Measurements from ENCODE around the gene PLCB4.

Gene PLCB4

GRCh38 chr20:9280666-9281065, 211.8 kb downstream of the PLCB4 start:
- no peak overlapping the region for H3K4ac ChIP-seq (ENCODE audit: low read length)
- H3K4me1 ChIP-seq (ENCODE audit: control insufficient read depth in 2 of 2, insufficient read depth in 1 of 2, low read depth in 1 of 2, low read length in 2 of 2), result peaks cover 6 to 16% of the 10 kb centered on the region in 2 donors
- no peaks in the 10 kb centered on the region for H3K36me3 ChIP-seq (replicated peaks in 1 of 2; ENCODE audit: control insufficient read depth in 2 of 2, insufficient read depth in 2 of 2, low read length in 2 of 2)
- no peak overlapping the region for H2BK5ac ChIP-seq (ENCODE audit: low read length)
- H3K79me1 ChIP-seq (ENCODE audit: low read depth, low read length), result no peaks in the 10 kb centered on the region
- H2BK15ac ChIP-seq (ENCODE audit: low read length), result no peak overlapping the region
- H2BK120ac ChIP-seq (ENCODE audit: low read depth, low read length), result no peak overlapping the region
- no peak overlapping the region for H2AFZ ChIP-seq (ENCODE audit: low read length)
- H3K4me2 ChIP-seq (ENCODE audit: insufficient read depth, low read length, poor library complexity, severe bottlenecking), result no peak overlapping the region
- H2AK5ac ChIP-seq (ENCODE audit: low read depth, low read length), result no peak overlapping the region
- H4K91ac ChIP-seq (ENCODE audit: low read depth, low read length, poor library complexity), result no peak overlapping the region
- WGBS, 2 donors (ENCODE audit: extremely low coverage in 2 of 2, insufficient read length in 2 of 2, insufficient replicate concordance in 1 of 2), result no CpG with 5 or more reads among the region's 5 CpGs
- DNase-seq (ENCODE audit: low spot score), result no peak
- H2BK12ac ChIP-seq (ENCODE audit: low read length), result no peak overlapping the region
- no peaks in the 10 kb centered on the region for H3K27me3 ChIP-seq (ENCODE audit: control insufficient read depth in 3 of 3, insufficient read depth in 3 of 3, low read depth in 1 of 3, low read length in 3 of 3)
- no peaks in the 10 kb centered on the region for H3K9me3 ChIP-seq (replicated peaks in 1 of 2; ENCODE audit: control insufficient read depth in 2 of 2, insufficient read depth in 1 of 2, low read depth in 1 of 2, low read length in 2 of 2)
- no peak overlapping the region for H3K14ac ChIP-seq (ENCODE audit: low read length)
- no peak overlapping the region for H4K8ac ChIP-seq (ENCODE audit: low read depth, low read length)
- peak overlapping the region; percentile 2 for H3K27ac ChIP-seq (replicated peaks; ENCODE audit: low read length)
- H3K23ac ChIP-seq (ENCODE audit: low read depth, low read length, poor library complexity), result no peak overlapping the region
- H3K9ac ChIP-seq (ENCODE audit: low read depth, low read length, poor library complexity), result no peak overlapping the region
- no peak overlapping the region for H3K4me3 ChIP-seq (ENCODE audit: low read length in 2 of 2)
- H3K18ac ChIP-seq (ENCODE audit: low read length), result no peak overlapping the region

- no peak overlapping the region for H2AK5ac ChIP-seq (ENCODE audit: low read depth, low read length)
- H3K4me2 ChIP-seq (ENCODE audit: insufficient read depth, low read length, poor library complexity, severe bottlenecking), result no peak overlapping the region
- H3K36me3 ChIP-seq (replicated peaks in 1 of 2; ENCODE audit: control insufficient read depth in 2 of 2, insufficient read depth in 2 of 2, low read length in 2 of 2), result no peaks in the 10 kb centered on the region
- no peaks in the 10 kb centered on the region for H3K27me3 ChIP-seq (ENCODE audit: control insufficient read depth in 3 of 3, insufficient read depth in 3 of 3, low read depth in 1 of 3, low read length in 3 of 3)
- no peak overlapping the region for H3K14ac ChIP-seq (ENCODE audit: low read length)
- no peak overlapping the region for H3K9ac ChIP-seq (ENCODE audit: low read depth, low read length, poor library complexity)
- H3K79me1 ChIP-seq (ENCODE audit: low read depth, low read length), result no peaks in the 10 kb centered on the region
- H3K18ac ChIP-seq (ENCODE audit: low read length), result no peak overlapping the region
- no peak overlapping the region for H3K4me3 ChIP-seq (ENCODE audit: low read length in 2 of 2)
- no peak for DNase-seq (ENCODE audit: low spot score)
- H4K91ac ChIP-seq (ENCODE audit: low read depth, low read length, poor library complexity), result no peak overlapping the region
- H2AFZ ChIP-seq (ENCODE audit: low read length), result no peak overlapping the region
- no peak overlapping the region for H4K8ac ChIP-seq (ENCODE audit: low read depth, low read length)
- no peak overlapping the region for H2BK15ac ChIP-seq (ENCODE audit: low read length)
- H3K23ac ChIP-seq (ENCODE audit: low read depth, low read length, poor library complexity), result no peak overlapping the region
- H3K27ac ChIP-seq (replicated peaks; ENCODE audit: low read length), result no peak overlapping the region
- no CpG with 5 or more reads among the region's 1 CpG for WGBS, 2 donors (ENCODE audit: extremely low coverage in 2 of 2, insufficient read length in 2 of 2, insufficient replicate concordance in 1 of 2)
- H2BK12ac ChIP-seq (ENCODE audit: low read length), result no peak overlapping the region
- peaks cover 6 to 16% of the 10 kb centered on the region in 2 donors for H3K4me1 ChIP-seq (ENCODE audit: control insufficient read depth in 2 of 2, insufficient read depth in 1 of 2, low read depth in 1 of 2, low read length in 2 of 2)
- H2BK120ac ChIP-seq (ENCODE audit: low read depth, low read length), result no peak overlapping the region
- H3K4ac ChIP-seq (ENCODE audit: low read length), result no peak overlapping the region
- no peak overlapping the region for H2BK5ac ChIP-seq (ENCODE audit: low read length)
- no peaks in the 10 kb centered on the region for H3K9me3 ChIP-seq (replicated peaks in 1 of 2; ENCODE audit: control insufficient read depth in 2 of 2, insufficient read depth in 1 of 2, low read depth in 1 of 2, low read length in 2 of 2)
Observed at GRCh38 chr20:9281803-9282202, 212.9 kb downstream of the PLCB4 start.

GRCh38 chr20:9285617-9286016, 216.7 kb downstream of the PLCB4 start:
- H3K9me3 ChIP-seq (replicated peaks in 1 of 2; ENCODE audit: control insufficient read depth in 2 of 2, insufficient read depth in 1 of 2, low read depth in 1 of 2, low read length in 2 of 2), result no peaks in the 10 kb centered on the region
- no peaks in the 10 kb centered on the region for H3K79me1 ChIP-seq (ENCODE audit: low read depth, low read length)
- no peak overlapping the region for H3K18ac ChIP-seq (ENCODE audit: low read length)
- H3K4me2 ChIP-seq (ENCODE audit: insufficient read depth, low read length, poor library complexity, severe bottlenecking), result no peak overlapping the region
- H3K9ac ChIP-seq (ENCODE audit: low read depth, low read length, poor library complexity), result no peak overlapping the region
- H3K27me3 ChIP-seq (ENCODE audit: control insufficient read depth in 3 of 3, insufficient read depth in 3 of 3, low read depth in 1 of 3, low read length in 3 of 3), result no peaks in the 10 kb centered on the region
- DNase-seq (ENCODE audit: low spot score), result no peak
- WGBS, 2 donors (ENCODE audit: extremely low coverage in 2 of 2, insufficient read length in 2 of 2, insufficient replicate concordance in 1 of 2), result no CpG with 5 or more reads among the region's 2 CpGs
- no peak overlapping the region for H3K23ac ChIP-seq (ENCODE audit: low read depth, low read length, poor library complexity)
- no peak overlapping the region for H4K8ac ChIP-seq (ENCODE audit: low read depth, low read length)
- no peak overlapping the region for H2AK5ac ChIP-seq (ENCODE audit: low read depth, low read length)
- H3K27ac ChIP-seq (replicated peaks; ENCODE audit: low read length), result no peak overlapping the region
- H3K4me3 ChIP-seq (ENCODE audit: low read length in 2 of 2), result no peak overlapping the region
- no peak overlapping the region for H4K91ac ChIP-seq (ENCODE audit: low read depth, low read length, poor library complexity)
- no peak overlapping the region for H2BK5ac ChIP-seq (ENCODE audit: low read length)
- no peak overlapping the region for H2BK120ac ChIP-seq (ENCODE audit: low read depth, low read length)
- no peak overlapping the region for H3K14ac ChIP-seq (ENCODE audit: low read length)
- no peaks in the 10 kb centered on the region for H3K36me3 ChIP-seq (replicated peaks in 1 of 2; ENCODE audit: control insufficient read depth in 2 of 2, insufficient read depth in 2 of 2, low read length in 2 of 2)
- no peak overlapping the region for H2AFZ ChIP-seq (ENCODE audit: low read length)
- H2BK12ac ChIP-seq (ENCODE audit: low read length), result no peak overlapping the region
- H3K4me1 ChIP-seq (ENCODE audit: control insufficient read depth in 2 of 2, insufficient read depth in 1 of 2, low read depth in 1 of 2, low read length in 2 of 2), result peaks cover under 1% of the 10 kb centered on the region in 2 donors
- H2BK15ac ChIP-seq (ENCODE audit: low read length), result no peak overlapping the region
- no peak overlapping the region for H3K4ac ChIP-seq (ENCODE audit: low read length)

GRCh38 chr20:9286501-9287461, 217.9 kb downstream of the PLCB4 start:
- no peak for DNase-seq (ENCODE audit: low spot score)
- WGBS, 2 donors (ENCODE audit: extremely low coverage in 2 of 2, insufficient read length in 2 of 2, insufficient replicate concordance in 1 of 2), result no CpG with 5 or more reads among the region's 3 CpGs
- no peak overlapping the region for H4K8ac ChIP-seq (ENCODE audit: low read depth, low read length)
- no peak overlapping the region for H3K9ac ChIP-seq (ENCODE audit: low read depth, low read length, poor library complexity)
- no peak overlapping the region for H2AFZ ChIP-seq (ENCODE audit: low read length)
- H3K4me3 ChIP-seq (ENCODE audit: low read length in 2 of 2), result no peak overlapping the region
- no peaks in the 10 kb centered on the region for H3K27me3 ChIP-seq (ENCODE audit: control insufficient read depth in 3 of 3, insufficient read depth in 3 of 3, low read depth in 1 of 3, low read length in 3 of 3)
- no peak overlapping the region for H2BK15ac ChIP-seq (ENCODE audit: low read length)
- H3K79me1 ChIP-seq (ENCODE audit: low read depth, low read length), result no peaks in the 10 kb centered on the region
- H3K36me3 ChIP-seq (replicated peaks in 1 of 2; ENCODE audit: control insufficient read depth in 2 of 2, insufficient read depth in 2 of 2, low read length in 2 of 2), result no peaks in the 10 kb centered on the region
- no peak overlapping the region for H3K4ac ChIP-seq (ENCODE audit: low read length)
- no peak overlapping the region for H3K14ac ChIP-seq (ENCODE audit: low read length)
- H2BK12ac ChIP-seq (ENCODE audit: low read length), result no peak overlapping the region
- no peak overlapping the region for H4K91ac ChIP-seq (ENCODE audit: low read depth, low read length, poor library complexity)
- no peak overlapping the region for H3K27ac ChIP-seq (replicated peaks; ENCODE audit: low read length)
- H3K9me3 ChIP-seq (replicated peaks in 1 of 2; ENCODE audit: control insufficient read depth in 2 of 2, insufficient read depth in 1 of 2, low read depth in 1 of 2, low read length in 2 of 2), result no peaks in the 10 kb centered on the region
- H3K18ac ChIP-seq (ENCODE audit: low read length), result no peak overlapping the region
- no peak overlapping the region for H2AK5ac ChIP-seq (ENCODE audit: low read depth, low read length)
- H3K4me2 ChIP-seq (ENCODE audit: insufficient read depth, low read length, poor library complexity, severe bottlenecking), result no peak overlapping the region
- no peak overlapping the region for H2BK5ac ChIP-seq (ENCODE audit: low read length)
- no peak overlapping the region for H2BK120ac ChIP-seq (ENCODE audit: low read depth, low read length)
- H3K23ac ChIP-seq (ENCODE audit: low read depth, low read length, poor library complexity), result no peak overlapping the region
- no peaks in the 10 kb centered on the region for H3K4me1 ChIP-seq (ENCODE audit: control insufficient read depth in 2 of 2, insufficient read depth in 1 of 2, low read depth in 1 of 2, low read length in 2 of 2)
